HCT116 (cell line): ENCODE results near the gene TREM1. TPM values are rescaled to one million over a fixed set of nuclear protein-coding genes. Genes with fewer than 3 reads are reported as not detected.

Source experiments
- ATAC-seq: fragments of 200-7000 bp; cut with Tn5 transposase; 2 replicates; pipeline ENCODE4 v1.9.1; 2020; ENCODE audit warnings: mild to moderate bottlenecking, moderate library complexity
- BruUV-seq: library from RNA; stranded (reverse); fragments of 400-500 nt; replicated peaks from 2 replicates; lab custom pipeline; 2021; lab: Mats Ljungman, UMichigan
- CTCF ChIA-PET: fragments of 300-600 bp; sonication (Branson Sonifier 250); formaldehyde crosslinking; loops from one replicate; lab custom pipeline; 2021; ENCODE audit warnings: antibody characterized with exemption; lab: Charles Lee
- POLR2A ChIA-PET: fragments of 300-600, 350-600 bp; sonication (Branson Sonifier 250); formaldehyde crosslinking; loops from one replicate; lab custom pipeline; 2021; ENCODE audit warnings: antibody characterized with exemption; lab: Charles Lee
- RAD21 ChIA-PET, 2 experiments: fragments of 300-600 bp; sonication (Branson Sonifier 250); formaldehyde crosslinking; loops; one replicate each; lab custom pipeline; 2023; ENCODE audit warnings: low total read pairs in 2 of 2; ENCODE audit not compliant: uncharacterized antibody in 2 of 2, unreplicated experiment in 2 of 2, low non-redundant PET in 1 of 2; lab: Charles Lee
- DNase-seq: peaks from one replicate; pipeline ENCODE4 v3.0.0-alpha.2; 2010; ENCODE audit warnings: low read depth, low spot score
- H2AFZ ChIP-seq: fragments of 200-600 bp; shearing (Covaris generic), sonication (generic); 2 replicates; pipeline ENCODE4 v1.6.1; 2017; ENCODE audit warnings: low read depth, mixed run types, mixed read lengths, antibody characterized with exemption, low read length; ENCODE audit not compliant: poor library complexity, severe bottlenecking
- H3K27ac ChIP-seq: 2 replicates; pipeline ENCODE4 v1.5.1; 2012; ENCODE audit warnings: low read depth, low read length
- H3K27me3 ChIP-seq: fragments of 200-600 bp; sonication (generic); 2 replicates; pipeline ENCODE4 v1.6.1; 2016; ENCODE audit warnings: mixed run types, low read length, mixed read lengths; ENCODE audit not compliant: insufficient read depth
- H3K36me3 ChIP-seq, 2 experiments: fragments of 200-500 bp in 1 of 2; fragments of 200-600 bp in 1 of 2; sonication (Bioruptor generic) in 1 of 2; sonication (generic) in 1 of 2; 2 replicates each; pipeline versions ENCODE4 v1.5.1 to v1.6.1; 2014 to 2016; ENCODE audit warnings: low read length in 2 of 2, inconsistent platforms in 1 of 2, mixed read lengths in 1 of 2, mixed run types in 1 of 2; ENCODE audit not compliant: insufficient read depth in 2 of 2, control insufficient read depth in 1 of 2
- H3K4me1 ChIP-seq, 2 experiments: fragments of 200-600 bp in 1 of 2; sonication (generic) in 1 of 2; 2 replicates each; pipeline versions ENCODE4 v1.5.1 to v1.6.1; 2012 to 2017; ENCODE audit warnings: low read length in 2 of 2, inconsistent platforms in 1 of 2, mild to moderate bottlenecking in 1 of 2, mixed read lengths in 1 of 2, mixed run types in 1 of 2, moderate library complexity in 1 of 2; ENCODE audit not compliant: insufficient read depth in 2 of 2, control insufficient read depth in 1 of 2
- H3K4me2 ChIP-seq: fragments of 200-600 bp; sonication (generic); 2 replicates; pipeline ENCODE4 v1.6.1; 2017; ENCODE audit warnings: mixed run types, low read length, mixed read lengths
- H3K4me3 ChIP-seq, 2 experiments: fragments of 200-600 bp in 1 of 2; sonication (generic) in 1 of 2; replicated peaks in 1 of 2; 2 replicates each; pipeline ENCODE4 v1.5.1; 2011 to 2016; ENCODE audit warnings: low read length in 2 of 2, control low read depth in 1 of 2, low read depth in 1 of 2, mild to moderate bottlenecking in 1 of 2, mixed read lengths in 1 of 2, mixed run types in 1 of 2
- H3K79me2 ChIP-seq: fragments of 200-600 bp; sonication (generic); 2 replicates; pipeline ENCODE4 v1.6.1; 2017; ENCODE audit warnings: mild to moderate bottlenecking, mixed run types, low read length, moderate library complexity, mixed read lengths; ENCODE audit not compliant: insufficient read depth
- H3K9ac ChIP-seq: fragments of 200-600 bp; sonication (generic); 2 replicates; pipeline ENCODE4 v1.6.1; 2016; ENCODE audit warnings: low read length, mixed read lengths
- H3K9me2 ChIP-seq: fragments of 200-600 bp; sonication (generic), shearing (Covaris generic); 2 replicates; pipeline ENCODE4 v1.6.1; 2017; ENCODE audit warnings: mixed run types, mild to moderate bottlenecking, moderate library complexity; ENCODE audit not compliant: insufficient read depth
- H3K9me3 ChIP-seq, 2 experiments: fragments of 200-500 bp in 1 of 2; fragments of 200-600 bp in 1 of 2; sonication (Bioruptor generic) in 1 of 2; sonication (generic) in 1 of 2; 2 replicates each; pipeline ENCODE4 v1.6.1; 2014 to 2017; ENCODE audit warnings: low read length in 2 of 2, mixed read lengths in 2 of 2, inconsistent platforms in 1 of 2, low read depth in 1 of 2, mild to moderate bottlenecking in 1 of 2, mixed run types in 1 of 2, moderate library complexity in 1 of 2; ENCODE audit not compliant: control insufficient read depth in 1 of 2, insufficient read depth in 1 of 2
- H4K20me1 ChIP-seq: fragments of 200-600 bp; sonication (generic), shearing (Covaris generic); 2 replicates; pipeline ENCODE4 v1.6.1; 2017; ENCODE audit warnings: mixed run types, mild to moderate bottlenecking, moderate library complexity; ENCODE audit not compliant: insufficient read depth
- ATF3 ChIP-seq: IDR thresholded peaks from 2 replicates; pipeline ENCODE4 v1.6.1; 2012
- CEBPB ChIP-seq: IDR thresholded peaks from 2 replicates; pipeline ENCODE4 v1.6.1; 2012; ENCODE audit warnings: low read depth
- EGR1 ChIP-seq: IDR thresholded peaks from 2 replicates; pipeline ENCODE4 v1.6.1; 2012; ENCODE audit warnings: low read depth
- ELF1 ChIP-seq: IDR thresholded peaks from 2 replicates; pipeline ENCODE4 v1.6.1; 2012; ENCODE audit warnings: low read depth, borderline replicate concordance
- EZH2 ChIP-seq: fragments of 200-600 bp; sonication (generic); IDR thresholded peaks from 2 replicates; pipeline ENCODE4 v1.6.1; 2017; ENCODE audit warnings: antibody characterized with exemption, mixed run types
- EZH2phosphoT487 ChIP-seq: fragments of 200-600 bp; IDR thresholded peaks from 2 replicates; pipeline ENCODE4 v1.6.1; 2018; ENCODE audit warnings: antibody characterized with exemption, borderline replicate concordance
- FOSL1 ChIP-seq: IDR thresholded peaks from 2 replicates; pipeline ENCODE4 v1.6.1; 2012; ENCODE audit warnings: low read depth
- JUND ChIP-seq: IDR thresholded peaks from 2 replicates; pipeline ENCODE4 v1.6.1; 2012
- MAX ChIP-seq: IDR thresholded peaks from 2 replicates; pipeline ENCODE4 v1.6.1; 2012
- POLR2A ChIP-seq: IDR thresholded peaks from 2 replicates; pipeline ENCODE4 v1.7.0; 2011; ENCODE audit warnings: borderline replicate concordance; ENCODE audit not compliant: insufficient read depth, insufficient read length; ENCODE audit errors: extremely low read depth
- RAD21 ChIP-seq: IDR thresholded peaks from 2 replicates; pipeline ENCODE4 v1.6.1; 2012; ENCODE audit warnings: low read depth, mild to moderate bottlenecking
- REST ChIP-seq: IDR thresholded peaks from 2 replicates; pipeline ENCODE4 v1.6.1; 2012; ENCODE audit warnings: low read depth
- SIN3A ChIP-seq: IDR thresholded peaks from 2 replicates; pipeline ENCODE4 v1.6.1; 2012; ENCODE audit warnings: low read depth
- SP1 ChIP-seq: IDR thresholded peaks from 2 replicates; pipeline ENCODE4 v1.6.1; 2012; ENCODE audit warnings: low read depth
- SRF ChIP-seq: IDR thresholded peaks from 2 replicates; pipeline ENCODE4 v1.6.1; 2012; ENCODE audit warnings: low read depth
- TCF7L2 ChIP-seq: IDR thresholded peaks from 2 replicates; pipeline ENCODE4 v1.7.0; 2011; ENCODE audit warnings: borderline replicate concordance, inconsistent platforms; ENCODE audit not compliant: insufficient read depth, insufficient read length; ENCODE audit errors: extremely low read depth
- YY1 ChIP-seq: IDR thresholded peaks from 2 replicates; pipeline ENCODE4 v1.6.1; 2011; ENCODE audit warnings: low read length, low read depth, moderate library complexity, mild to moderate bottlenecking; ENCODE audit not compliant: insufficient replicate concordance; ENCODE audit errors: extremely low read depth
- ZBTB33 ChIP-seq: IDR thresholded peaks from 2 replicates; pipeline ENCODE4 v1.6.1; 2011; ENCODE audit warnings: mild to moderate bottlenecking, low read length, moderate library complexity; ENCODE audit not compliant: insufficient replicate concordance; ENCODE audit errors: extremely low read depth
- ZFX ChIP-seq: fragments of 450-650 bp; IDR thresholded peaks from 2 replicates; pipeline ENCODE4 v1.6.1; 2017
- ZNF274 ChIP-seq: fragments of 200-500 bp; sonication (Bioruptor generic); IDR thresholded peaks from 2 replicates; pipeline ENCODE4 v1.6.1; 2014; ENCODE audit warnings: mild to moderate bottlenecking, low read depth, low read length, inconsistent platforms
- intact Hi-C: fragments of 100-400 bp; cut with micrococcal nuclease; formaldehyde crosslinking; loops from 2 replicates; pipeline ENCODE4 v1.10.0; 2022
- total RNA-seq: library from RNA; stranded (reverse); gene quantifications from one replicate; pipeline ENCODE4 v1.2.1, GENCODE V29; 2021; ENCODE audit not compliant: unreplicated experiment

TREM1 gene
- total RNA-seq, 1 experiment from 2014 or later = 0.22 TPM

- Histone ChIP-seq H3K4me3 (no peak overlapping the region), H3K9me2 (no peaks in the 10 kb centered on the region), H3K27ac (no peak overlapping the region), H3K9me3 (no peaks in the 10 kb centered on the region), H3K79me2 (no peaks in the 10 kb centered on the region), H4K20me1 (no peaks in the 10 kb centered on the region), H3K9ac (no peak overlapping the region), H3K4me2 (no peak overlapping the region), H3K27me3 (peaks cover 14% of the 10 kb centered on the region), H3K36me3 (no peaks in the 10 kb centered on the region), H3K4me1 (peaks cover 7 to 13% of the 10 kb centered on the region in 2 experiments; a peak in 2 of 4 replicates), H2AFZ (no peak overlapping the region)
- intact Hi-C loops = no loop called here
- TF ChIP-seq SP1 (no peak), MAX (no peak), POLR2A (no peak), EGR1 (no peak), FOSL1 (no peak), TCF7L2 (no peak), ATF3 (no peak), CEBPB (no peak), SRF (no peak), EZH2phosphoT487 (no peak), JUND (no peak), RAD21 (no peak), REST (no peak), ZFX (no peak), ZNF274 (no peak), SIN3A (no peak), ELF1 (no peak), YY1 (no peak), ZBTB33 (no peak), EZH2 (no peak)
- no peak for ATAC-seq
- CTCF ChIA-PET = no interaction called here
- no peak for DNase-seq
- no TSS peak for BruUV-seq
- RAD21 ChIA-PET = no interaction called here
- POLR2A ChIA-PET = no interaction called here
Measured at GRCh38 chr6:41257369-41258195, 28.9 kb downstream of the TREM1 start.
